IMR-90 (cell line): Measurements from ENCODE around the gene PIM1. TPM values are rescaled to one million over a fixed set of nuclear protein-coding genes. Genes with fewer than 3 reads are reported as not detected.

Source experiments
- ATAC-seq: fragments of 200-7000 bp; cut with Tn5 transposase; 2 replicates; pipeline ENCODE4 v1.9.1; 2020; ENCODE audit warnings: low read depth, mild to moderate bottlenecking, moderate library complexity
- BruUV-seq: library from RNA; stranded (reverse); fragments of 400-500 nt; replicated peaks from 2 replicates; lab custom pipeline; 2021; lab: Mats Ljungman, UMichigan
- CTCF ChIA-PET: fragments of 300-600 bp; formaldehyde crosslinking; extraction: SDS; loops from one replicate; lab custom pipeline; 2021; ENCODE audit warnings: antibody characterized with exemption; lab: Yijun Ruan, JAX
- POLR2A ChIA-PET: fragments of 300-600 bp; sonication (Branson Sonifier 250); formaldehyde crosslinking; loops from one replicate; lab custom pipeline; 2022; ENCODE audit warnings: antibody characterized with exemption; ENCODE audit not compliant: unreplicated experiment; lab: Charles Lee
- DNase-seq: peaks from one replicate; pipeline ENCODE4 v3.0.0; 2013
- H2AFZ ChIP-seq: replicated peaks from 2 replicates; pipeline ENCODE3; 2013; ENCODE audit warnings: low read length, mild to moderate bottlenecking; ENCODE audit not compliant: poor library complexity
- H2AK5ac ChIP-seq: 2 replicates; pipeline ENCODE4 v1.6.1; 2013; ENCODE audit warnings: low read depth, low read length, inconsistent platforms
- H2AK9ac ChIP-seq: replicated peaks from 2 replicates; pipeline ENCODE3; 2013; ENCODE audit warnings: mild to moderate bottlenecking, low read depth, low read length, moderate library complexity; ENCODE audit not compliant: poor library complexity
- H2BK120ac ChIP-seq: 2 replicates; pipeline ENCODE4 v1.6.1; 2013; ENCODE audit warnings: low read depth, low read length, inconsistent platforms
- H2BK15ac ChIP-seq: 3 replicates; pipeline ENCODE4 v1.6.1; 2013; ENCODE audit warnings: low read depth, low read length, inconsistent platforms
- H2BK20ac ChIP-seq: 2 replicates; pipeline ENCODE4 v1.6.1; 2013; ENCODE audit warnings: low read depth, mild to moderate bottlenecking, inconsistent platforms, low read length, moderate library complexity
- H2BK5ac ChIP-seq: 2 replicates; pipeline ENCODE4 v1.6.1; 2013; ENCODE audit warnings: mild to moderate bottlenecking, low read depth, low read length, inconsistent platforms; ENCODE audit not compliant: poor library complexity, severe bottlenecking
- H3K14ac ChIP-seq: replicated peaks from 2 replicates; pipeline ENCODE4 v1.6.1; 2013; ENCODE audit warnings: low read depth, low read length, inconsistent platforms
- H3K18ac ChIP-seq: 2 replicates; pipeline ENCODE4 v1.6.1; 2013; ENCODE audit warnings: low read depth, low read length, control low read depth
- H3K23ac ChIP-seq: 2 replicates; pipeline ENCODE4 v1.6.1; 2013; ENCODE audit warnings: low read depth, low read length, inconsistent platforms
- H3K27ac ChIP-seq: 2 replicates; pipeline ENCODE4 v1.5.1; 2013; ENCODE audit warnings: mild to moderate bottlenecking, control low read depth, low read length; ENCODE audit not compliant: insufficient read depth
- H3K27me3 ChIP-seq: 2 replicates; pipeline ENCODE4 v1.6.1; 2013; ENCODE audit warnings: low read length; ENCODE audit not compliant: control insufficient read depth, insufficient read depth
- H3K36me3 ChIP-seq: 2 replicates; pipeline ENCODE4 v1.6.1; 2013; ENCODE audit warnings: low read length, mixed read lengths; ENCODE audit not compliant: control insufficient read depth, insufficient read depth
- H3K4ac ChIP-seq: 2 replicates; pipeline ENCODE4 v1.6.1; 2013; ENCODE audit warnings: low read depth, low read length, inconsistent platforms
- H3K4me1 ChIP-seq: 2 replicates; pipeline ENCODE4 v1.6.1; 2013; ENCODE audit warnings: low read length, mixed read lengths; ENCODE audit not compliant: control insufficient read depth, insufficient read depth
- H3K4me2 ChIP-seq: 2 replicates; pipeline ENCODE4 v1.6.1; 2013; ENCODE audit warnings: low read depth, mild to moderate bottlenecking, control low read depth, low read length, moderate library complexity
- H3K4me3 ChIP-seq: 2 replicates; pipeline ENCODE4 v1.5.1; 2013; ENCODE audit warnings: low read depth, mild to moderate bottlenecking, control low read depth, low read length, moderate library complexity; ENCODE audit not compliant: insufficient read depth
- H3K56ac ChIP-seq: 2 replicates; pipeline ENCODE4 v1.6.1; 2013; ENCODE audit warnings: low read length, inconsistent platforms; ENCODE audit not compliant: insufficient read depth; ENCODE audit errors: extremely low read depth
- H3K79me1 ChIP-seq, 2 experiments: 2 replicates each; pipeline ENCODE4 v1.6.1; 2013; ENCODE audit warnings: low read length in 2 of 2, inconsistent platforms in 1 of 2, low read depth in 1 of 2
- H3K9ac ChIP-seq: 2 replicates; pipeline ENCODE4 v1.6.1; 2013; ENCODE audit warnings: low read depth, low read length, control low read depth
- H3K9me1 ChIP-seq: 2 replicates; pipeline ENCODE4 v1.6.1; 2013; ENCODE audit warnings: low read length, inconsistent platforms; ENCODE audit not compliant: insufficient read depth
- H3K9me3 ChIP-seq: 2 replicates; pipeline ENCODE4 v1.6.1; 2013; ENCODE audit warnings: low read length; ENCODE audit not compliant: control insufficient read depth, insufficient read depth
- H4K20me1 ChIP-seq: 2 replicates; pipeline ENCODE4 v1.6.1; 2013; ENCODE audit warnings: low read length, inconsistent platforms; ENCODE audit not compliant: insufficient read depth
- H4K5ac ChIP-seq: 2 replicates; pipeline ENCODE4 v1.6.1; 2013; ENCODE audit warnings: mild to moderate bottlenecking, low read depth, low read length, control low read depth
- H4K8ac ChIP-seq, 2 experiments: 2 replicates each; pipeline ENCODE4 v1.6.1; 2013; ENCODE audit warnings: low read depth in 2 of 2, low read length in 2 of 2, control low read depth in 1 of 2, inconsistent platforms in 1 of 2
- H4K91ac ChIP-seq: 2 replicates; pipeline ENCODE4 v1.6.1; 2013; ENCODE audit warnings: low read depth, low read length, inconsistent platforms; ENCODE audit not compliant: insufficient read depth
- BHLHE40 ChIP-seq: fragments of 150-350 bp; IDR thresholded peaks from 2 replicates; pipeline ENCODE4 v1.6.1; 2016; ENCODE audit warnings: mild to moderate bottlenecking, low read depth, low read length
- CEBPB ChIP-seq: IDR thresholded peaks from 2 replicates; pipeline ENCODE4 v1.6.1; 2012; ENCODE audit warnings: low read depth, low read length, improper control_type of control experiment
- CHD1 ChIP-seq: IDR thresholded peaks from 2 replicates; pipeline ENCODE4 v1.6.1; 2012; ENCODE audit warnings: low read depth, low read length, improper control_type of control experiment
- CTCF ChIP-seq: conservative IDR thresholded peaks from 2 replicates; pipeline ENCODE4 v1.5.1; 2012; ENCODE audit warnings: mild to moderate bottlenecking, low read depth, low read length, improper control_type of control experiment
- ELK1 ChIP-seq: fragments of 150-350 bp; IDR thresholded peaks from 2 replicates; pipeline ENCODE4 v1.6.1; 2016; ENCODE audit warnings: low read depth, mild to moderate bottlenecking, low read length, moderate library complexity, borderline replicate concordance
- MAFK ChIP-seq: IDR thresholded peaks from 2 replicates; pipeline ENCODE4 v1.6.1; 2012; ENCODE audit warnings: low read depth, low read length, improper control_type of control experiment
- MAZ ChIP-seq: IDR thresholded peaks from 2 replicates; pipeline ENCODE4 v1.6.1; 2012; ENCODE audit warnings: low read depth, mild to moderate bottlenecking, low read length, improper control_type of control experiment, moderate library complexity, borderline replicate concordance
- MXI1 ChIP-seq: IDR thresholded peaks from 2 replicates; pipeline ENCODE4 v1.6.1; 2012; ENCODE audit warnings: low read depth, mild to moderate bottlenecking, low read length, moderate library complexity, borderline replicate concordance
- NFE2L2 ChIP-seq: fragments of 150-350 bp; IDR thresholded peaks from 2 replicates; pipeline ENCODE4 v1.6.1; 2016; ENCODE audit warnings: low read depth, mild to moderate bottlenecking, low read length
- POLR2A ChIP-seq: IDR thresholded peaks from 2 replicates; pipeline ENCODE4 v1.6.1; 2012; ENCODE audit warnings: mild to moderate bottlenecking, low read depth, low read length
- RAD21 ChIP-seq: IDR thresholded peaks from 2 replicates; pipeline ENCODE4 v1.6.1; 2012; ENCODE audit warnings: low read length, improper control_type of control experiment
- RCOR1 ChIP-seq: IDR thresholded peaks from 2 replicates; pipeline ENCODE4 v1.6.1; 2012; ENCODE audit warnings: mild to moderate bottlenecking, low read length, improper control_type of control experiment; ENCODE audit not compliant: insufficient replicate concordance
- RFX5 ChIP-seq: IDR thresholded peaks from 2 replicates; pipeline ENCODE4 v1.8.0; 2012; ENCODE audit warnings: low read depth, mild to moderate bottlenecking, low read length, moderate library complexity
- SMC3 ChIP-seq: fragments of 150-350 bp; IDR thresholded peaks from 2 replicates; pipeline ENCODE4 v1.6.1; 2016; ENCODE audit warnings: low read depth, mild to moderate bottlenecking, antibody characterized with exemption, low read length, moderate library complexity
- USF2 ChIP-seq: fragments of 150-350 bp; IDR thresholded peaks from 2 replicates; pipeline ENCODE4 v1.6.1; 2017; ENCODE audit warnings: mild to moderate bottlenecking, antibody characterized with exemption, low read length, low read depth
- WGBS, 2 experiments: methylation state at CpG; one replicate each; pipeline versions ENCODE4 v1.1.5 to v1.1.7; 2013; ENCODE audit warnings: missing lambda C conversion rate in 2 of 2; ENCODE audit not compliant: insufficient read length in 1 of 2; ENCODE audit errors: extremely low coverage in 2 of 2; 5-methylcytosine and 5-hydroxymethylcytosine counted together
- dilution Hi-C: fragments of 300-500 bp; cut with HindIII; formaldehyde crosslinking; loops from one replicate; pipeline ENCODE4 v1.14.3; 2018; ENCODE audit warnings: low sequenced_read_pairs; ENCODE audit not compliant: unreplicated experiment
- in situ Hi-C: fragments of 300-500 bp; cut with MboI; formaldehyde crosslinking; loops from 3 replicates; pipeline ENCODE4 v1.14.3; 2019; ENCODE audit warnings: low sequenced_read_pairs, inconsistent platforms, mixed read lengths
- intact Hi-C: fragments of 100-400 bp; cut with micrococcal nuclease; formaldehyde crosslinking; loops from 2 replicates; pipeline ENCODE4 v1.10.0; 2022
- polyA plus RNA-seq, 3 experiments: library from polyadenylated mRNA; depleted of rRNA; stranded (reverse); fragments of >200 nt; gene quantifications; 2 replicates each; pipeline ENCODE4 v1.2.3, GENCODE V29; 2012; ENCODE audit warnings: low replicate concordance in 1 of 3
- total RNA-seq: library from RNA; depleted of rRNA; stranded (reverse); fragments of >200 nt; gene quantifications from 2 replicates; pipeline ENCODE4 v1.2.3, GENCODE V29; 2012

PIM1 gene
- total and polyA plus RNA-seq, 2 of the 4 experiments (the other 2 are of a cell fraction): 7.2 to 18.5 TPM

GRCh38 chr6:37182736-37183590 lies 13.0 kb downstream of the PIM1 start:
- H2AK9ac ChIP-seq: no peak overlapping the region
- no peak overlapping the region for H2AK5ac ChIP-seq
- H4K5ac ChIP-seq: no peak overlapping the region
- no peaks in the 10 kb centered on the region for H3K79me1 ChIP-seq
- no peaks in the 10 kb centered on the region for H3K9me1 ChIP-seq
- no peak overlapping the region for H3K4ac ChIP-seq
- no peak overlapping the region for H3K4me2 ChIP-seq
- H2BK120ac ChIP-seq: no peak overlapping the region
- H4K8ac ChIP-seq: no peak overlapping the region
- no peaks in the 10 kb centered on the region for H3K4me1 ChIP-seq
- no peak overlapping the region for H4K91ac ChIP-seq
- no peak overlapping the region for H2BK20ac ChIP-seq
- no peak for ATAC-seq
- ChIA-PET POLR2A (no interaction called here), CTCF (no interaction called here)
- intact Hi-C loops (no loop called here), in situ Hi-C loops (no loop called here), dilution Hi-C loops (no loop called here)
- no peaks in the 10 kb centered on the region for H3K36me3 ChIP-seq
- H3K4me3 ChIP-seq: no peak overlapping the region
- H2BK15ac ChIP-seq: no peak overlapping the region
- H3K27ac ChIP-seq: no peak overlapping the region
- no peak overlapping the region for H2BK5ac ChIP-seq
- no peak overlapping the region for H3K18ac ChIP-seq
- H3K9ac ChIP-seq: no peak overlapping the region
- DNase-seq: no peak
- no peak overlapping the region for H3K14ac ChIP-seq
- 95% methylated on average over 3 of the region's 8 CpGs; no CpG with 5 or more reads in 1 of the 2 experiments for WGBS, 2 experiments
- H4K20me1 ChIP-seq: no peaks in the 10 kb centered on the region
- no peaks in the 10 kb centered on the region for H3K27me3 ChIP-seq
- no peak overlapping the region for H2AFZ ChIP-seq
- no peak overlapping the region for H3K56ac ChIP-seq
- no peaks in the 10 kb centered on the region for H3K9me3 ChIP-seq
- H3K23ac ChIP-seq: no peak overlapping the region
- no TSS peak for BruUV-seq
- TF ChIP-seq MAZ: no peak
- TF ChIP-seq CEBPB: no peak
- TF ChIP-seq MAFK: no peak
- no peak for TF ChIP-seq CTCF
- TF ChIP-seq CHD1: no peak
- TF ChIP-seq RCOR1: no peak
- no peak for TF ChIP-seq RFX5
- no peak for TF ChIP-seq NFE2L2
- TF ChIP-seq MXI1: no peak
- no peak for TF ChIP-seq USF2
- no peak for TF ChIP-seq POLR2A
- TF ChIP-seq RAD21: no peak
- TF ChIP-seq SMC3: no peak
- no peak for TF ChIP-seq BHLHE40
- TF ChIP-seq ELK1: no peak
